ENCODE measurements around the gene HGF.

Gene HGF

DNA sequence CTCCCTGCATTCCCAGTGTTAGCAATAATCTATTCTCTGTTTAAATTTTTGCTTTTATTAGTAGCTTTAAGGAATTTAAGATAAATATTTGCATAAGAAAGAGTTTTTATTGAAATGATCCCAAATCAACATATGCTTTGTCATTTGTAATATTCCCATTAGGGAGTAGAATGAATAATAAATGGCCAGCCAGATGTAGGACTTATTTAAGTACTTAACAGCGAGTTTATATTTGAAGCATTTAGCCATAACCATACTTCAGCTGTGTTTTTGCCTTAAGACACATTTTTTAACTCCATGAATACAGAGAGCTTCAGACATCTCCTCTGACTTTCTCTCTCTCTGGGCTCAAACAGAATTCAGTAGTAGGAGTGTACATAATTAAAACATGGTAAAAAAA lies 103.6 kb downstream of the HGF start:
- no peak for TF ChIP-seq CTCF (IDR thresholded peaks at IDR 0.05; ENCODE audit: insufficient read depth, low read length, poor library complexity, severe bottlenecking)
- DNase-seq (ENCODE audit: extremely low read depth, insufficient read length): no peak
- no peaks in the 10 kb centered on the region for H3K36me3 ChIP-seq (ENCODE audit: control insufficient read depth, insufficient read depth, low read length)
- H3K4me3 ChIP-seq (replicated peaks; ENCODE audit: low read depth, low read length): no peak overlapping the region
- no peaks in the 10 kb centered on the region for H3K27me3 ChIP-seq (replicated peaks; ENCODE audit: control insufficient read depth, insufficient read depth, low read length)

DNA sequence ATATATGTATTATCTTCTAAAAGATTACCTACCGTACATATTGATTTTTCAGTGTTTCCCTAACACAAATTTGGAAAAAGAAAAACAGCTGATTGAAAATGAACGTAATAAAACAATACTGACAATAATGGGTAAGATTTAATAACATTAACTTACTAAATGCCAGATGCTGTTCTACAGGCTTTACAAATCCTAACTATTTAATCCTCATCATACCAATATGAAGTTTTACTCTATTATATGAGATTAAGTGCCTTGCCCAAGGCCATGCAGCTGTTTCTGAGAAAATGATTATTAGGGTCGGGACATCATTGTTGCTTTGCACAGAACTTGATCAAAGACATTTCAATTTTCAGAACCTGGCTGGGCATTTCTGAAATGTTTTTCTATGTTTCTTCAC lies 104.6 kb downstream of the HGF start:
- no peak overlapping the region for H3K4me3 ChIP-seq (replicated peaks; ENCODE audit: low read depth, low read length)
- TF ChIP-seq CTCF (IDR thresholded peaks at IDR 0.05; ENCODE audit: insufficient read depth, low read length, poor library complexity, severe bottlenecking): no peak
- H3K27me3 ChIP-seq (replicated peaks; ENCODE audit: control insufficient read depth, insufficient read depth, low read length): no peaks in the 10 kb centered on the region
- no peaks in the 10 kb centered on the region for H3K36me3 ChIP-seq (ENCODE audit: control insufficient read depth, insufficient read depth, low read length)
- DNase-seq (ENCODE audit: extremely low read depth, insufficient read length): no peak

GRCh38 chr7:81664304-81664703 lies 105.5 kb downstream of the HGF start:
- no peak for TF ChIP-seq CTCF (IDR thresholded peaks at IDR 0.05; ENCODE audit: insufficient read depth, low read length, poor library complexity, severe bottlenecking)
- H3K27me3 ChIP-seq (replicated peaks; ENCODE audit: control insufficient read depth, insufficient read depth, low read length): no peaks in the 10 kb centered on the region
- no peak overlapping the region for H3K4me3 ChIP-seq (replicated peaks; ENCODE audit: low read depth, low read length)
- DNase-seq (ENCODE audit: extremely low read depth, insufficient read length): no peak
- no peaks in the 10 kb centered on the region for H3K36me3 ChIP-seq (ENCODE audit: control insufficient read depth, insufficient read depth, low read length)

DNA sequence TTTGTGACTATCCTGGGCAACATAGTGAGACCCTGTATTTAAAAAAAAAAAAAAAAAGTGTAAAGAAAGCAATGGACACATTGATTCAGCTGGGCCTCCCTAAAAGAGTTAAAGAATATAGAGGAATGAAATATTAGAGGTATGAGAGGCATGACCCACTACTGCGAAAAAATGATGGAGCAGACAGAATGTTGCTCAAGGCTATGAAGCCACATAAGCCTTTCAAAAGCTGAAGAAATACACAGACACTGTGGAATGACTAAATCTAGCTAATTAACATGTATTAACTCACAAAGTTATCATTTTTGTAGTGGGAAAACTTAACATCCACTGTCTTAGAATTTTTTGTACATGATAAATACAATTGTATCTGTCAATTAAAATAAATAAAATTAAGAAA lies 107.3 kb downstream of the HGF start:
- no peak overlapping the region for H3K4me3 ChIP-seq (replicated peaks; ENCODE audit: low read depth, low read length)
- no peak for TF ChIP-seq CTCF (IDR thresholded peaks at IDR 0.05; ENCODE audit: insufficient read depth, low read length, poor library complexity, severe bottlenecking)
- H3K36me3 ChIP-seq (ENCODE audit: control insufficient read depth, insufficient read depth, low read length): no peaks in the 10 kb centered on the region
- DNase-seq (ENCODE audit: extremely low read depth, insufficient read length): no peak
- H3K27me3 ChIP-seq (replicated peaks; ENCODE audit: control insufficient read depth, insufficient read depth, low read length): no peaks in the 10 kb centered on the region

DNA sequence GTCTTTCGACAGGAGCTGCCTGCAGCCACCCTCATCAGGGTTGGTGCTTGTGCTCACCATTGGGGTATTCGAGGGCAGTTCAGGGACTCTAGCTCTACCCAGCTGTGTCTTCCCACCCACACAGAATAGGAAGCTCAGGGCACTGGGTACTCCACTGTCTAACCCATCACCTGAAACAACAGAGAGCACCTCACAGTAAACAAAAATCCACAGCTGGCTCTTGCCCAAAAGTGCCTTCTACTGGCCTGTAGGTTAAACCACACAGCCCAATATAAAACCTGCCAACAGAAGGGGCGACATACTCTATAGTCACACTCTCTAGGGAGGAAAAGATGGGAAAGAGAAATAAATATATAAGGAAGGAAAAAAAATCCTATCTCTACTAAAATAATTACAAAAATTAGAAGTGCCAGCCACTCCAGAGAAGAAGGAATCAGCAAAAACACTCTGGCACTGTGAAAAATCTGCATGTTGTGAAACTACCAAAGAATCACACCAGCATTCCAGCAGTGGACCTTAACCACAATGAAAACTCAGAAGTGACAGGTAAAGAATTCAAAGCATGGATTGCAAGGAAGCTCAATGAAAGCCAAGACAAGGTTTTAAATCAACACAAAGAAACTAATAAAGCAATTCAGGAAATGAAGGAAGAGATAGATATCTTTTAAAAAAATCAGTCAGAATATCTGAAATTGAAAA lies 110.0 kb downstream of the HGF start:
- H3K36me3 ChIP-seq (ENCODE audit: control insufficient read depth, insufficient read depth, low read length): no peaks in the 10 kb centered on the region
- DNase-seq (ENCODE audit: extremely low read depth, insufficient read length): no peak
- H3K27me3 ChIP-seq (replicated peaks; ENCODE audit: control insufficient read depth, insufficient read depth, low read length): no peaks in the 10 kb centered on the region
- H3K4me3 ChIP-seq (replicated peaks; ENCODE audit: low read depth, low read length): no peak overlapping the region
- TF ChIP-seq CTCF (IDR thresholded peaks at IDR 0.05; ENCODE audit: insufficient read depth, low read length, poor library complexity, severe bottlenecking): no peak

GRCh38 chr7:81657551-81657950 lies 112.3 kb downstream of the HGF start:
- Histone ChIP-seq H3K27me3 (replicated peaks; ENCODE audit: control insufficient read depth, insufficient read depth, low read length) (no peaks in the 10 kb centered on the region), H3K36me3 (ENCODE audit: control insufficient read depth, insufficient read depth, low read length) (no peaks in the 10 kb centered on the region), H3K4me3 (replicated peaks; ENCODE audit: low read depth, low read length) (no peak overlapping the region)
- TF ChIP-seq CTCF (IDR thresholded peaks at IDR 0.05; ENCODE audit: insufficient read depth, low read length, poor library complexity, severe bottlenecking): no peak
- DNase-seq (ENCODE audit: extremely low read depth, insufficient read length): no peak

All from GM06990 (cell line).